Smooth muscle cell (in vitro differentiated cells): ENCODE data around the gene OR2H2. TPM values are rescaled to one million over a fixed set of nuclear protein-coding genes. Genes with fewer than 3 reads are reported as not detected.

Experiments
- DNase-seq: peaks from one replicate; lab custom pipeline; 2025; ENCODE audit not compliant: unreplicated experiment; lab: John Stamatoyannopoulos, UW
- H2AFZ ChIP-seq: fragments of 200-600 bp; sonication (generic); 2 replicates; pipeline ENCODE4 v1.6.0; 2016; ENCODE audit warnings: antibody characterized with exemption, low read depth, mild to moderate bottlenecking
- H3F3A ChIP-seq: fragments of 200-600 bp; sonication (generic); 2 replicates; pipeline ENCODE4 v1.6.0; 2017; ENCODE audit warnings: antibody characterized with exemption, low read depth
- H3K27ac ChIP-seq: fragments of 200-600 bp; sonication (generic); 2 replicates; pipeline ENCODE4 v1.5.1; 2016; ENCODE audit warnings: low read depth, mild to moderate bottlenecking
- H3K27me3 ChIP-seq: fragments of 200-600 bp; sonication (generic); 2 replicates; pipeline ENCODE4 v1.6.1; 2016; ENCODE audit warnings: low read depth, mild to moderate bottlenecking
- H3K36me3 ChIP-seq: fragments of 200-600 bp; sonication (generic); 2 replicates; pipeline ENCODE4 v1.5.1; 2016; ENCODE audit warnings: low read depth
- H3K4me1 ChIP-seq: fragments of 200-600 bp; sonication (generic); 2 replicates; pipeline ENCODE4 v1.5.1; 2016; ENCODE audit warnings: low read depth
- H3K4me2 ChIP-seq: fragments of 200-600 bp; sonication (generic); 2 replicates; pipeline ENCODE4 v1.6.0; 2016; ENCODE audit warnings: mild to moderate bottlenecking
- H3K4me3 ChIP-seq: fragments of 200-600 bp; sonication (generic); 2 replicates; pipeline ENCODE4 v1.5.1; 2016; ENCODE audit warnings: mild to moderate bottlenecking
- H3K79me2 ChIP-seq: fragments of 200-600 bp; sonication (generic); 2 replicates; pipeline ENCODE4 v1.6.0; 2016; ENCODE audit warnings: low read depth, mild to moderate bottlenecking
- H3K9ac ChIP-seq: fragments of 200-600 bp; sonication (generic); 2 replicates; pipeline ENCODE4 v1.6.0; 2016; ENCODE audit warnings: low read depth
- H3K9me3 ChIP-seq: fragments of 200-600 bp; sonication (generic); replicated peaks from 2 replicates; pipeline ENCODE4 v1.5.1; 2016; ENCODE audit warnings: low read depth
- H4K20me1 ChIP-seq: fragments of 200-600 bp; sonication (generic); 2 replicates; pipeline ENCODE4 v1.6.0; 2016; ENCODE audit warnings: low read depth
- whole genome bisulfite sequencing: methylation state at CpG from one replicate; pipeline ENCODE4 v1.1.7; 2016; ENCODE audit warnings: low lambda C conversion rate; 5-methylcytosine and 5-hydroxymethylcytosine counted together
- polyA plus RNA-seq: library from polyadenylated mRNA; unstranded; fragments of >200 nt; fragmentation: Nextera tagmentation; extraction: Ambion mirVana; gene quantifications from 2 replicates; pipeline ENCODE4 v1.2.1, GENCODE V29; 2016
- total RNA-seq: library from RNA; depleted of rRNA; stranded (reverse); fragments of >200 nt; gene quantifications from 2 replicates; pipeline ENCODE4 v1.2.3, GENCODE V29; 2014
- TF ChIP-seq, protein P1 (sequence below): fragments of 200-600 bp; sonication (generic); IDR thresholded peaks from 2 replicates; pipeline ENCODE4 v1.5.1; 2017; ENCODE audit warnings: borderline replicate concordance, mild to moderate bottlenecking, antibody characterized with exemption; ENCODE audit not compliant: insufficient read depth, poor library complexity, severe bottlenecking

Gene OR2H2
- total and polyA plus RNA-seq, 2 experiments from 2014 or later = not detected

DNA sequence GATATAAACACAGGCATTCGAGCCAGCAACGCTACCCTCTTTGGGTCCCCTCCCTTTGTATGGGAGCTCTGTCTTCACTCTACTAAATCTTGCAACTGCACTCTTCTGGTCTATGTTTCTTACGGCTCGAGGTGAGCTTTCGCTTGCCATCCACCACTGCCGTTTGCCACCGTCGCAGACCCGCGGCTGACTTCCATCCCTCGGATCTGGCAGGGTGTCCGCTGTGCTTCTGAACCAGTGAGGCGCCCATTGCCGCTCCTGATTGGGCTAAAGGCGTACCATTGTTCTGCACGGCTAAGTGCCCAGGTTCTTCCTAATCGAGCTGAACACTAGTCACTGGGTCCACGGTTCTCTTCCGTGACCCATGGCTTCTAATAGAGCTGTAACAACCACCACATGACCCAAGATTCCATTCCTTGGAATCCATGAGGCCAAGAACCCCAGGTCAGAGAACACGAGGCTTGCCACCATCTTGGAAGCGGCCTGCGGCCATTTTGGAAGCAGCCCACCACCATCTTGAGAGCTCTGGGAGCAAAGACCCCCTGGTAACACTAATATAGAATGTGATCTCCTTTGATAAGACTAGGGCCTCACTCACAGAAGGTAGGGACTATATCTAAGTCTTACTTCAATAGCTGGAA is 26.4 kb upstream of the OR2H2 start:
- Histone ChIP-seq H3K4me1 (no peaks in the 10 kb centered on the region), H3K27ac (no peak overlapping the region), H3K36me3 (no peaks in the 10 kb centered on the region), H3K9ac (no peak overlapping the region), H3K4me2 (no peak overlapping the region), H3K4me3 (no peak overlapping the region), H3K27me3 (peaks cover 51% of the 10 kb centered on the region), H4K20me1 (no peaks in the 10 kb centered on the region), H3K79me2 (no peaks in the 10 kb centered on the region), H2AFZ (no peak overlapping the region), H3F3A (no peaks in the 10 kb centered on the region), H3K9me3 (no peaks in the 10 kb centered on the region)
- WGBS = 92% methylated on average over 22 of the region's 22 CpGs
- no peak for DNase-seq
- TF ChIP-seq, protein P1, sequence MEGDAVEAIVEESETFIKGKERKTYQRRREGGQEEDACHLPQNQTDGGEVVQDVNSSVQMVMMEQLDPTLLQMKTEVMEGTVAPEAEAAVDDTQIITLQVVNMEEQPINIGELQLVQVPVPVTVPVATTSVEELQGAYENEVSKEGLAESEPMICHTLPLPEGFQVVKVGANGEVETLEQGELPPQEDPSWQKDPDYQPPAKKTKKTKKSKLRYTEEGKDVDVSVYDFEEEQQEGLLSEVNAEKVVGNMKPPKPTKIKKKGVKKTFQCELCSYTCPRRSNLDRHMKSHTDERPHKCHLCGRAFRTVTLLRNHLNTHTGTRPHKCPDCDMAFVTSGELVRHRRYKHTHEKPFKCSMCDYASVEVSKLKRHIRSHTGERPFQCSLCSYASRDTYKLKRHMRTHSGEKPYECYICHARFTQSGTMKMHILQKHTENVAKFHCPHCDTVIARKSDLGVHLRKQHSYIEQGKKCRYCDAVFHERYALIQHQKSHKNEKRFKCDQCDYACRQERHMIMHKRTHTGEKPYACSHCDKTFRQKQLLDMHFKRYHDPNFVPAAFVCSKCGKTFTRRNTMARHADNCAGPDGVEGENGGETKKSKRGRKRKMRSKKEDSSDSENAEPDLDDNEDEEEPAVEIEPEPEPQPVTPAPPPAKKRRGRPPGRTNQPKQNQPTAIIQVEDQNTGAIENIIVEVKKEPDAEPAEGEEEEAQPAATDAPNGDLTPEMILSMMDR = no peak

DNA sequence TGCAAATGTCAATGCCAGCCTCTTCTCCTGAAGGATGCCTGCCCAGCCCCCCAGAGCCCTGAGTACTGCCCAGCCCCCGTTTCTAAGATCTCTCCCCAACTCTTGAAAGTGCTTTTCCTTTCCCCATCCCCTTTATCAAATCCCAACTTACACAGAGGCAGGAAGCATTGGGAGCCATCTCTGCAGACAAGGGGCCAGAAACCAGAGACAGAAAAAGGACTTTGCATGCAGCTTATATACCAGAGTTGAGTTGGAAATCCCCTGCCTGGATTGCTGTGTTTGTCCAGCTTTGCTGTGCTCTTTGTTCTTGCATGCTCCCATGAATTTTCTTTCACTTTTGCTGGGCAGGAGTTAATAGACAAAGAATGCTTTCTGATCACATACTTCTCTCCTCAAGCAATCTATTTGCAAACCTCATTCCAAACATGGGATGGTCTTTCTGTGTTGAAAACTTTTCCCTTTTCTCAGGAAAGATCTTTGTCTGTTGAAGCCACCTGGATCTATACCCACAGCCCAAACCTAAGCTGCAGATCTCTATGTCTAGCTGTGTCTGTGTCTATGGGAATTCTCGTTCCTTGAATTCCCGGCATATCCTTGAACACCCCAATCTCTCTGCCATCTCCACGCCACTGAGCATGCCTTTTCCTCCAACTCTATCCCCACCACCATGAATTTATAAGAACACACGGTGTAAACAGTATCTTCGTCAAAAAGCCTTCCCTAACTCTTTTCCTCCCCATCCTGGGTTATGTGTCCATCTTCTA is 25.2 kb upstream of the OR2H2 start, which contains the start of gene UBD:
Gene UBD (minus strand): TSS at position 209 of the 764 bp plus-strand sequence. CDS start 31 bp downstream, at position 178.
- H3K79me2 ChIP-seq = no peaks in the 10 kb centered on the region
- H3K27me3 ChIP-seq = peaks cover 40% of the 10 kb centered on the region
- no peak within 1 kb of the TSS for H2AFZ ChIP-seq
- no peak for DNase-seq
- no peaks in the 10 kb centered on the region for H3K9me3 ChIP-seq
- no peaks in the 10 kb centered on the region for H4K20me1 ChIP-seq
- TF ChIP-seq, protein P1 = no peak
- H3K36me3 ChIP-seq = no peaks in the 10 kb centered on the region
- no peak within 1 kb of the TSS for H3K4me2 ChIP-seq
- no peak within 1 kb of the TSS for H3K9ac ChIP-seq
- H3K4me1 ChIP-seq = no peaks in the 10 kb centered on the region
- no peak within 1 kb of the TSS for H3K4me3 ChIP-seq
- WGBS = 80% methylated on average over 6 of the region's 6 CpGs
- H3K27ac ChIP-seq = no peak within 1 kb of the TSS
- no peaks in the 10 kb centered on the region for H3F3A ChIP-seq

DNA sequence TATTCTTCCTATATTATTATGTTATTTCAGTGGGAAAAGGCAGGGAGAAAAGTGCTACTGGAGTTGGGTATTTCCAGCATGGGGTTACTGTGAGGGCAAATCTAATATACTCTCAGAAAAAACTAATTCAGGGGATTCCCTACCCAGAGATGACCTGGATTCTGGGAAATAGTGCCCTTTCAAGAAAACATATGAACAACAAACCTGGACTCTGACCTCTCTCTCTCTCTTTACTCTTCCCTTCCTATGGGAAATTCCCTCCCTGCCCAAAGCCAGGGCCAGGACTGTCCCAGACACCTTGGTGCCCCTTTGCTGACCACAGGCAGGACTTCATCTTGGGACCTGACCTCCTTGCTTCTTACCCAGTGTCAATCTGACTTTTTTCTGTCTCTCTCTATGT is 23.8 kb upstream of the OR2H2 start:
- H3K4me1 ChIP-seq = no peaks in the 10 kb centered on the region
- H3K27ac ChIP-seq = no peak overlapping the region
- no peaks in the 10 kb centered on the region for H4K20me1 ChIP-seq
- H3K9me3 ChIP-seq = no peaks in the 10 kb centered on the region
- no peak overlapping the region for H2AFZ ChIP-seq
- peaks cover 26% of the 10 kb centered on the region for H3K27me3 ChIP-seq
- H3K79me2 ChIP-seq = no peaks in the 10 kb centered on the region
- H3K4me2 ChIP-seq = no peak overlapping the region
- no peaks in the 10 kb centered on the region for H3F3A ChIP-seq
- no peak for DNase-seq
- TF ChIP-seq, protein P1 = no peak
- no peak overlapping the region for H3K4me3 ChIP-seq
- H3K9ac ChIP-seq = no peak overlapping the region
- no peaks in the 10 kb centered on the region for H3K36me3 ChIP-seq
